HepG2 (cell line): Measurements from ENCODE around the gene SGF29. TPM values are rescaled to one million over a fixed set of nuclear protein-coding genes. Genes with fewer than 3 reads are reported as not detected.

Source experiments
- BHLHE40 ChIP-seq: IDR thresholded peaks from 2 replicates; pipeline ENCODE4 v1.6.1; 2011; ENCODE audit warnings: low read length, improper control_type of control experiment
- BRF2 ChIP-seq: sonication (generic); formaldehyde crosslinking; IDR thresholded peaks from 2 replicates; pipeline ENCODE4 v1.8.1; 2022; ENCODE audit warnings: mild to moderate bottlenecking, missing genetic modification reagents
- DR1 ChIP-seq: sonication (generic); formaldehyde crosslinking; IDR thresholded peaks from 2 replicates; pipeline ENCODE4 v1.8.0; 2021; ENCODE audit warnings: mild to moderate bottlenecking, missing genetic modification reagents, inconsistent platforms
- GLI4 ChIP-seq: sonication (generic); formaldehyde crosslinking; IDR thresholded peaks from 2 replicates; pipeline ENCODE4 v1.5.1; 2020; ENCODE audit warnings: missing genetic modification reagents, mild to moderate bottlenecking, moderate library complexity, borderline replicate concordance
- GPN1 ChIP-seq: sonication (generic); formaldehyde crosslinking; IDR thresholded peaks from 2 replicates; pipeline ENCODE4 v1.5.1; 2020; ENCODE audit warnings: missing genetic modification reagents, borderline replicate concordance
- MAZ ChIP-seq, 2 experiments: sonication (generic) in 1 of 2; formaldehyde crosslinking in 1 of 2; IDR thresholded peaks; 2 replicates each; pipeline versions ENCODE4 v1.5.0 to v1.6.1; 2012 to 2020; ENCODE audit warnings: low read depth in 2 of 2, mild to moderate bottlenecking in 2 of 2, borderline replicate concordance in 1 of 2, improper control_type of control experiment in 1 of 2, low read length in 1 of 2, missing genetic modification reagents in 1 of 2, moderate library complexity in 1 of 2
- MBD4 ChIP-seq: IDR thresholded peaks from 2 replicates; pipeline ENCODE4 v1.6.1; 2012; ENCODE audit warnings: low read length, inconsistent platforms, borderline replicate concordance
- MTF1 ChIP-seq: sonication (generic); formaldehyde crosslinking; IDR thresholded peaks from 2 replicates; pipeline ENCODE4 v1.5.0; 2020; ENCODE audit warnings: missing genetic modification reagents
- PBX3 ChIP-seq: sonication (generic); formaldehyde crosslinking; IDR thresholded peaks from 2 replicates; pipeline ENCODE4 v1.8.1; 2023; ENCODE audit warnings: missing genetic modification reagents, inconsistent platforms, borderline replicate concordance
- SNAPC4 ChIP-seq: sonication (generic); formaldehyde crosslinking; IDR thresholded peaks from 2 replicates; pipeline ENCODE4 v1.4.0; 2020; ENCODE audit warnings: mild to moderate bottlenecking, missing genetic modification reagents
- TBL1XR1 ChIP-seq: fragments of 150-350 bp; IDR thresholded peaks from 2 replicates; pipeline ENCODE4 v1.6.1; 2014; ENCODE audit warnings: borderline replicate concordance, low read length; ENCODE audit not compliant: partially characterized antibody
- TP53 ChIP-seq: sonication (generic); formaldehyde crosslinking; conservative IDR thresholded peaks from 2 replicates; pipeline ENCODE4 v1.4.0; 2020; ENCODE audit warnings: missing genetic modification reagents
- YEATS2 ChIP-seq: sonication (generic); formaldehyde crosslinking; IDR thresholded peaks from 2 replicates; pipeline ENCODE4 v1.4.0; 2020; ENCODE audit warnings: missing genetic modification reagents, borderline replicate concordance
- ZBTB2 ChIP-seq: sonication (generic); formaldehyde crosslinking; IDR thresholded peaks from 2 replicates; pipeline ENCODE4 v1.8.0; 2022; ENCODE audit warnings: low read depth, missing genetic modification reagents
- ZBTB20 ChIP-seq: sonication (generic); formaldehyde crosslinking; IDR thresholded peaks from 2 replicates; pipeline ENCODE4 v1.8.1; 2023; ENCODE audit warnings: missing genetic modification reagents, low read depth, mild to moderate bottlenecking, borderline replicate concordance
- ZNF282 ChIP-seq: fragments of 450-650 bp; IDR thresholded peaks from 2 replicates; pipeline ENCODE4 v1.6.1; 2018; ENCODE audit not compliant: partially characterized antibody
- ZNF317 ChIP-seq: sonication (generic); formaldehyde crosslinking; IDR thresholded peaks from 2 replicates; pipeline ENCODE4 v1.5.0; 2020; ENCODE audit warnings: mild to moderate bottlenecking, missing genetic modification reagents
- ZNF33B ChIP-seq: sonication (generic); formaldehyde crosslinking; IDR thresholded peaks from 2 replicates; pipeline ENCODE4 v1.5.1; 2020; ENCODE audit warnings: mild to moderate bottlenecking, missing genetic modification reagents
- ZNF546 ChIP-seq: sonication (generic); formaldehyde crosslinking; conservative IDR thresholded peaks from 2 replicates; pipeline ENCODE4 v1.8.1; 2023; ENCODE audit warnings: mild to moderate bottlenecking, missing genetic modification reagents
- polyA plus RNA-seq, 8 experiments: library from polyadenylated mRNA; depleted of rRNA in 3 of 8; stranded (reverse) in 7 of 8; unstranded in 1 of 8; fragments of >200 nt; fragmentation: Illumina TruSeq in 4 of 8; extraction: Trizol in 4 of 8; gene quantifications; 2 replicates each; pipeline versions ENCODE4 v1.2.1 to v1.2.3, GENCODE V29; 2011 to 2016; ENCODE audit warnings: low read depth in 4 of 8, missing spikeins in 1 of 8, mixed read lengths in 1 of 8; ENCODE audit not compliant: insufficient read depth in 1 of 8
- total RNA-seq, 5 experiments: library from RNA; depleted of rRNA; stranded (reverse); fragments of >200 nt; fragmentation: Illumina TruSeq; extraction: Trizol; gene quantifications; 2 replicates each; pipeline ENCODE4 v1.2.3, GENCODE V29; 2016; ENCODE audit warnings: low read depth in 1 of 5

SGF29 gene
- total and polyA plus RNA-seq, 2 of the 13 experiments (the other 11 are each of a cell fraction or from before 2014, with no cell fraction given): 5.0 to 29.4 TPM

- TF ChIP-seq TP53 (CRISPR knock-in tag) (no peak), ZNF33B (CRISPR knock-in tag) (peak; percentile 98), PBX3 (CRISPR knock-in tag) (no peak; the same call in 1 of the 2 replicates), SNAPC4 (peak; percentile 82; the same call in 1 of the 2 replicates), GLI4 (CRISPR knock-in tag) (peak; percentile 88), ZBTB20 (CRISPR knock-in tag) (peak; percentile 91), MTF1 (CRISPR knock-in tag) (no peak), MAZ (IDR thresholded peaks at IDR 0.05; ENCODE audit: borderline replicate concordance, low read depth, low read length) (peak; percentile 82; the same call in 1 of the 2 replicates), MAZ (CRISPR knock-in tag; IDR thresholded peaks at IDR 0.05; ENCODE audit: low read depth) (peak; percentile 96), ZNF546 (peak; percentile 92; the same call in 1 of the 2 replicates), ZNF282 (no peak), BHLHE40 (peak; percentile 37; the same call in 1 of the 2 replicates), GPN1 (CRISPR knock-in tag) (0 out of 2 replicates have a peak, but pooled peaks have one; percentile 57), ZNF317 (CRISPR knock-in tag) (no peak), TBL1XR1 (peak; percentile 25), BRF2 (peak; percentile 73; the same call in 1 of the 2 replicates), DR1 (no peak), ZBTB2 (CRISPR knock-in tag) (0 out of 2 replicates have a peak, but pooled peaks have one; percentile 55), YEATS2 (CRISPR knock-in tag) (peak; percentile 88), MBD4 (no peak)
Observed at GRCh38 chr16:28553776-28554633, at the start of gene SGF29 (continued).
